ENCODE measurements around the gene FOLR1. TPM values are rescaled to one million over a fixed set of nuclear protein-coding genes. Genes with fewer than 3 reads are reported as not detected.

The FOLR1 gene
- total RNA-seq, 1 donor from 2014 or later: not detected

- DNase-seq (ENCODE audit: extremely low spot score in 2 of 2): no peak
- Histone ChIP-seq H3K4me3 (no peak overlapping the region), H3K27ac (no peak overlapping the region), H3K4me1 (peaks cover 27% of the 10 kb centered on the region), H3K9me3 (no peaks in the 10 kb centered on the region), H3K27me3 (peaks cover under 1% of the 10 kb centered on the region), H3K36me3 (peaks cover 0 to 60% of the 10 kb centered on the region in 2 donors)
- no peak for TF ChIP-seq CTCF (IDR thresholded peaks at IDR 0.05)
- TF ChIP-seq POLR2A (IDR thresholded peaks at IDR 0.05): no peak
- TF ChIP-seq POLR2AphosphoS5 (IDR thresholded peaks at IDR 0.05; ENCODE audit: insufficient read depth in 1 of 2, low read depth in 1 of 2): no peak
- intact Hi-C loops (cut with DNase I): no loop called here
Measured at GRCh38 chr11:72236083-72236697, 44.2 kb downstream of the FOLR1 start.

DNA sequence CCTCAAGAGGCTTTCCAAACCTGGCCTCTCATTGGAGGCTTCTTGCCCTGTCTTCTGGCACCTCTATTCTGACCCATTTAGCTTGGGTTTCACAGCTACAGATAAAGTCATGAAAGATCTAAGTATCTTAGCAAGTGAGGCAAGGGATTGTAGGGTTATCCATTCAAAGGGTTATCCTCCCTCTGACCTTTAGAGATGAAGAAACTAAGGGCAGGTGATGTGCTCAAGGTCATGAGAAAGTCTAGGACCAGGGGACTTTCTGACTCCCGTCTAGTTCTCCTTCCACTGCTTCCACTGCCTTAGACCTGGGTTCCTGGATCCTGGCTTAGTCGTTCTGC lies 44.8 kb downstream of the FOLR1 start:
- intact Hi-C loops (cut with DNase I): no loop called here
- DNase-seq (ENCODE audit: extremely low spot score in 2 of 2): no peak
- TF ChIP-seq POLR2AphosphoS5 (IDR thresholded peaks at IDR 0.05; ENCODE audit: insufficient read depth in 1 of 2, low read depth in 1 of 2) (no peak), POLR2A (IDR thresholded peaks at IDR 0.05) (no peak), CTCF (IDR thresholded peaks at IDR 0.05) (no peak)
- H3K4me1 ChIP-seq: peaks cover 28% of the 10 kb centered on the region
- no peak overlapping the region for H3K27ac ChIP-seq
- peaks cover 0 to 54% of the 10 kb centered on the region in 2 donors for H3K36me3 ChIP-seq
- H3K27me3 ChIP-seq: peaks cover 6% of the 10 kb centered on the region
- no peaks in the 10 kb centered on the region for H3K9me3 ChIP-seq
- H3K4me3 ChIP-seq: no peak overlapping the region

DNA sequence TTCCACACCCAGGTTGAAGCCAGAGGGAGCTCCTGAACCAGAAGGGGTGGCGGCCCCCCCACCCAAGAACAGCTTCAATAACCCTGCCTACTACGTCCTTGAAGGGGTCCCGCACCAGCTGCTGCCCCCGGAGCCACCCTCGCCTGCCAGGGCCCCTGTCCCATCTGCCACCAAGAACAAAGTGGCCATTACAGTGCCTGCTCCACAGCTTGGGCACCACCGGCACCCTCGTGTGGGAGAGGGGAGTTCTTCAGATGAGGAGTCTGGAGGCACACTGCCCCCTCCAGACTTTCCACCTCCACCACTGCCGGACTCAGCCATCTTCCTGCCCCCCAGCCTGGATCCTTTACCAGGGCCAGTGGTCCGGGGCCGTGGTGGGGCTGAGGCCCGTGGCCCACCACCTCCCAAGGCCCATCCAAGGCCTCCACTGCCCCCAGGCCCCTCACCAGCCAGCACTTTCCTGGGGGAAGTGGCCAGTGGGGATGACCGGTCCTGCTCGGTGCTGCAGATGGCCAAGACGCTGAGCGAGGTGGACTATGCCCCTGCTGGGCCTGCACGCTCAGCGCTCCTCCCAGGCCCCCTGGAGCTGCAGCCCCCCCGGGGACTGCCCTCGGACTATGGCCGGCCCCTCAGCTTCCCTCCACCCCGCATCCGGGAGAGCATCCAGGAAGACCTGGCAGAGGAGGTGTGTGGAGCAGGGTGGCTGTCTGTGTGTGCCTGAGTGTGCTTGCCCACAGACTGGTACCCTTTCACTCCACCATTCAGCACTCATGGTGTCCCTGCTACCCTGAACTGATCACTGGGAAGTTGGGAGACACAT lies 45.4 kb downstream of the FOLR1 start:
- TF ChIP-seq CTCF (IDR thresholded peaks at IDR 0.05) (no peak), POLR2AphosphoS5 (IDR thresholded peaks at IDR 0.05; ENCODE audit: insufficient read depth in 1 of 2, low read depth in 1 of 2) (no peak), POLR2A (IDR thresholded peaks at IDR 0.05) (no peak)
- intact Hi-C loops (cut with DNase I): no loop called here
- peak in 1 of 2 donors; percentile 81 for DNase-seq (ENCODE audit: extremely low spot score in 2 of 2)
- Histone ChIP-seq H3K4me3 (no peak overlapping the region), H3K9me3 (no peaks in the 10 kb centered on the region), H3K36me3 (peaks cover 0 to 49% of the 10 kb centered on the region in 2 donors), H3K27me3 (peaks cover 6% of the 10 kb centered on the region), H3K4me1 (peaks cover 28% of the 10 kb centered on the region), H3K27ac (no peak overlapping the region)

DNA sequence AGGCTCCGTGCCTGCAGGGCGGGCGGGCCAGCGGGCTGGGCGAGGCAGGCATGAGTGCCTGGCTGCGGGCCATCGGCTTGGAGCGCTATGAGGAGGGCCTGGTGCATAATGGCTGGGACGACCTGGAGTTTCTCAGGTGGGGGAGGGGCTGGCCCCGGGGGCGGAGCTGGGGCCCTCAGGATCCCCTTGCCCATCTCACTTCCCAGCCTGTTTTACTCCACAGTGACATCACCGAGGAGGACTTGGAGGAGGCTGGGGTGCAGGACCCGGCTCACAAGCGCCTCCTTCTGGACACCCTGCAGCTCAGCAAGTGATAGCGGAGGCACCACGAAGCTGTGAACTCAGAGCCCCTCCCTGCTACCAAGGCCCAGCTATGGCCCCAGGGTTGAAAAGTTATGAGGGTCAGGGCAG lies 46.1 kb downstream of the FOLR1 start:
- Histone ChIP-seq H3K4me3 (no peak overlapping the region), H3K9me3 (no peaks in the 10 kb centered on the region), H3K4me1 (peaks cover 28% of the 10 kb centered on the region), H3K36me3 (peaks cover 0 to 47% of the 10 kb centered on the region in 2 donors), H3K27ac (no peak overlapping the region), H3K27me3 (peaks cover 8% of the 10 kb centered on the region)
- TF ChIP-seq CTCF (IDR thresholded peaks at IDR 0.05) (peak in 1 of 3 experiments; percentile 39), POLR2AphosphoS5 (IDR thresholded peaks at IDR 0.05; ENCODE audit: insufficient read depth in 1 of 2, low read depth in 1 of 2) (no peak)
- no peak for DNase-seq (ENCODE audit: extremely low spot score in 2 of 2)
- intact Hi-C loops (cut with DNase I): no loop called here
